NCI-H2029 treated with DMSO at 0.1 percent for 48 hours (cell line): ENCODE measurements around the gene TGFB2.

ENCODE experiments used
- DNase-seq: peaks from one replicate; lab custom pipeline; 2025; lab: John Stamatoyannopoulos, UW

The TGFB2 gene

DNA sequence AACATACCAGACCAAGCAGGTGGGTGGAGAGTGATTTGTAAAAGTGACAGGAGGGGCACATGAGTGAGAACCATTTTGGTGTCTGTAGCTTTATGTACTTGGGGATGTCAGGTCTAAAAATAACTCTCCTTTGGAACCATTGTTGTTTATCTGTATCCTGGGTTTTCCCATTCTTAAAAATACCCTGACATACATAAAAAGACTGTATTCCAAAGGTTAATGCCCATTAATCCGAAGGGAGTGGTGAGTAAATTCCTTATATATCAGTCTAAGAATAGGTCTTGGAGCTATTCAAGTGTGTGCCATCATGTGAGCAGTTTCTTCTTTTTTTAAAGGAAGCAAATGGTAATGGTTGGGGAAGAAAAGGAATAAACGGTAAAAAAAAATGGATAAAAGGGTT, 117.5 kb downstream of the TGFB2 start:
- no peak for DNase-seq

DNA sequence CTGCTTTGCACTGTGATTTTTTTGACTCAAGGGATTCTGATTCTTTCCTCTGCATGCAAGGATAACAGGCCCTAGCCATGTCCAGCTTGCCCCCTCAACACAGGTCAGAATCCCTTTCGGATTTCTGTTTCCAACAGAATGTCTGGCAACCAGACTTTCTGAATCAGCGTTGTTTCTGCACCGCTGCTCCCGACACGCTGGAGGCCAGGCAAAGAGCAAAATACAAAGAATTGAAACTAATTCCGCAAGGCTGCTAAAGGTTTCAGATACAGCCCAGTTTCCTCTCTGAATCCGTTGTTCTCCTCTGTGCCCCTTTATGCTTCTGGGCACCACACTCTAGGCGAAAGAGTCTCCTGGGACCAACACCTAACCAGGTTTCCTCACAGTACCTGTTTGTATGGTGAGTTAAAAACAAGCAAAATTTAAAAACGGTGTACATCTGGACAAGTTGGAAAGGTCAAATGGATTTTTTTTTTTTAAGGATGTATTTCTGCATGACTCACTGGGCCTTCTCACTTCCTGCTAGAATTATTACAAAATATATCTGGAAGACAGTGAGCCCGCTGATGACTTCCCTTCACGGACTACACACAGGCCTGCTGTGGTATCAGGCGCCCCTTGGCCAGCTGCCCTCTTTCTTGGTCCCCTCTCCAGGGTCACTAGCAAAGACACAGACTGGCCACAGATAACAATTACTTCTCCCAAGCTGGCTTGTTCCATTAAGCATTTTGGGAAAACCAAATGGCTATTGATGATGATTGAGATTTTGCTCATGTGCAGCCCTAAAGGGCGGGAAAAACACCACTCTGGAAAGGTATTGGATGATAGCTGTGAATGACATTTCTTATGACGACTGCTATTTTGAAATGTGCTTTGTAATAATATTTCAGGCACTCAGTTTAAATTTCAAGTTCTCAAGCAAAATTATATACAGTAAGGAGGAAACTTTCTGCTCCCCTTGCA, 118.3 kb downstream of the TGFB2 start:
- DNase-seq: no peak

- DNase-seq: no peak
Observed at GRCh38 chr1:218464871-218465270, 119.7 kb downstream of the TGFB2 start.

DNA sequence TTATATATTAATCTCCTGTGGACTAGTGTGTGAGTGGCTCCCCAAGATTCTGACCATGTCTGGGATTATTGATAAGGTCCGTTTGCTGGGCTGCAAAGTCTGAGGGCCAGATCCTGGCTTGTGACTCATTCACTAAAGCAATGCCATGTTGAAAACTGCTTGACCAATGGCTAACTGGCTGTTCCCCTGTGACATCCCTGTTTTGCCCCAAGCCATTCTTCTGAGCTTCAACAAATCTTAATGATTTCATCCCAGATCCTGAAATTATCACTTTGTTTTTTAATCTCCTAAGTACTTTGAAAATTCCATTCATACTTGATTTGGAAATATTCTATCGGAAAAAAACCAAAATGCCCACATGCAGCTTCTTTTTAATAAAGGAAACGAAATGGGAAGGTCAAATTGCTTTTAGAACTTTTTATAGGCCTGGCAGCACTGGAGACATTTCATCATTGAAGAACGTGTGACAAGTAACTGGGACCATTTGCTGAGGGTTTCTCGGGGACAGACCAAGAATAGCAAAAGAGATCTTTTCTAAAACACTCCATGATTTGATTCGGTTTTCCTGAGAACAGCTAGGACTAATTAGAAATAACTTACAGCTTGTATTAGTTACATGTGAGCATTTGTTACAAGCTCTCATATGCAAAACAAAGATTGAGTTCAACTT, 121.3 kb downstream of the TGFB2 start:
- DNase-seq: no peak

GRCh38 chr1:218467101-218468072, 122.3 kb downstream of the TGFB2 start:
- no peak for DNase-seq

GRCh38 chr1:218468711-218469110, 123.6 kb downstream of the TGFB2 start:
- no peak for DNase-seq

DNA sequence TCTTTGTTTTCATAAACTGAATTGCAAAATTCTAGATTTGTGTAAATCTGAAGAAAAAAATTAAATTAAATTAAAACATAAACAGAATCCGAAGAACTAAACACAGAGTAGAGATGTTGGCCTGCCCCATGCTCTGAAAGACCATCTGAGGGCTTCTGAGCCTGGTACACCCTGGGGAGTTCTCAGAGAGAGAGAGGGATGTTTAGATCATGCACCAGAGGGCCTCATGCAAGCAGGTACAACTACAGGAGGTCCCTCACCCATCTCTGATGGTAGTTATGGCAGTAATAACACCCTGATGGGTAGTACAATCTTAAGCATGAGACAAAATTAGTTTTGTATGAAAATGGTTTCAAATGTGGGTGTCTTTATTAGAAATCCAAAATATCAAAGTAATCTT, 127.7 kb downstream of the TGFB2 start:
- no peak for DNase-seq

- no peak for DNase-seq
Observed at GRCh38 chr1:218473522-218473921, 128.4 kb downstream of the TGFB2 start.

- no peak for DNase-seq
Observed at GRCh38 chr1:218474128-218474527, 129.0 kb downstream of the TGFB2 start.

- DNase-seq: no peak
Observed at GRCh38 chr1:218475275-218475674, 130.1 kb downstream of the TGFB2 start.

DNA sequence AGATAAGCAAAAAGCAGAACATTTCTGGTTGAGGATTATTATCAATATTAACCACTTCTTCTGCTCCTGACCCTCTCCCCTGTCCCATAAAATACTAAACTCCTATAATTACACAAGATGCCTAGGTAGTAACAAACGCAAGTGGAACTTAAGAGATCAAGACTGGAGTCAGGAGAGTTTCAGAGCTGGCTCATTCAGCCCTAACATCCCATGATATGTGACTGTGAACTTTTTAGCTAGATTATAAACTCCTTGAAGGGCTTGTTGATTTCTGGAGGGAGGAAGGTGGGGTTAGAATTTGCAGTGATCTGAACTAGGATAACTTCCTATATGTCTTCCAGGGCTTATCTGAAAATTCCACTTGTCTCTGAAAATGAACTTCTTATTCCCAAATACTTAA, 130.6 kb downstream of the TGFB2 start:
- no peak for DNase-seq

- DNase-seq: no peak
Observed at GRCh38 chr1:218476385-218476784, 131.2 kb downstream of the TGFB2 start.

- DNase-seq: no peak
Observed at GRCh38 chr1:218478336-218478735, 133.2 kb downstream of the TGFB2 start.

- DNase-seq: no peak
Observed at GRCh38 chr1:218479436-218480115, 134.4 kb downstream of the TGFB2 start.

- DNase-seq: no peak
Observed at GRCh38 chr1:218480137-218480536, 135.0 kb downstream of the TGFB2 start.

GRCh38 chr1:218480588-218481099, 135.5 kb downstream of the TGFB2 start:
- DNase-seq: no peak

- no peak for DNase-seq
Observed at GRCh38 chr1:218481116-218481775, 136.1 kb downstream of the TGFB2 start.

DNA sequence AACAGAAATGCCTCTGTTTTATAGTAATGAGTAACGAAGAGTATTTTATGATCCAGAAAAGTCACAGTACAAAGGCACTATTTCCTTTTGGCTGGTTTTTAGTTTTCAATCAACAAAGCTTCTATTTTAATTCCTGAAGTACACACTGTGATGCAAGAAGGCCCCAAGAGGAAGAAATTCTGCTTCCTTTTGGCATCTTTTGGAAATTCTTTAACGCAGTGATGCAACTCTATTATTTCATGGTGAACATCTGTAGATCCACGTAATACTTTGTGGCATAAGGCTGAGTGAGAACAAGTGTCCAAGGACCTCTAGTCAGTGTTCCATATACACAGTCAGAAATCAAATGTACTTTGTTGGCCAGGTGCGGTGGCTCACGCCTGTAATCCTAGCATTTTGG, 137.5 kb downstream of the TGFB2 start:
- DNase-seq: no peak

DNA sequence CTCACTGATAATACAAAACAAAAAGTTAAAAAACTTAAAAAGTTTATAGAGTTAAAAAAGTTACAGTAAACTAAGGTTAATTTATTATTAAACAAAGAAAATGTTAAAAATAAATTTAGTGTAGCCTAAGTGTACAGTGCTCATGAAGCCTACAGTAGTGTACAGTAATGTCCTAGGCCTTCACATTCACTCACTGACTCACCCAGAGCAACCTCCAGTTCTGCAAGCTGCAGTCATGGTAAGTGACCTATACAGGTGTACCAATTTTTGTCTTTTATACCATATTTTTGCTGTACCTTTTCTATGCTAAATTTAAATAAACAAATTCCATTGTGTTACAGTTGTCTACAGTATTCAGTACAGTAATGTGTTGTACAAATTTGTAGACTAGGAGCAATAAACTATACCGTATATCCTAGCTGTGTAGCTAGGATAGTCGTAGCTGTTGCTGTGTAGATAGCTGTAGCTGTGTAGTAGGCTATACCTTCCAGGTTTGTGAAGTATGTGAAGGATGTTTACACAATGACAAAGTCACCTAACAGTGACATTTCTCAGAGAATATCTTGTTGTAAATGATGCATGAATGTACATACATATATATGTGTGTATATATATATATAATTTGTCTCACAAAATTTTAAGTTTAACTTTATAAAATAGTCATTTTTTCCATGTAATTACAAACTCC, 140.2 kb downstream of the TGFB2 start:
- no peak for DNase-seq

- no peak for DNase-seq
Observed at GRCh38 chr1:218488531-218488930, 143.4 kb downstream of the TGFB2 start.
